ENCODE measurements around the gene SRP9. TPM values are rescaled to one million over a fixed set of nuclear protein-coding genes. Genes with fewer than 3 reads are reported as not detected.

The SRP9 gene
- total and polyA plus RNA-seq, 2 donors (not counting 1 experiment from before 2014, with no cell fraction given) = 73.4 to 117 TPM

DNA sequence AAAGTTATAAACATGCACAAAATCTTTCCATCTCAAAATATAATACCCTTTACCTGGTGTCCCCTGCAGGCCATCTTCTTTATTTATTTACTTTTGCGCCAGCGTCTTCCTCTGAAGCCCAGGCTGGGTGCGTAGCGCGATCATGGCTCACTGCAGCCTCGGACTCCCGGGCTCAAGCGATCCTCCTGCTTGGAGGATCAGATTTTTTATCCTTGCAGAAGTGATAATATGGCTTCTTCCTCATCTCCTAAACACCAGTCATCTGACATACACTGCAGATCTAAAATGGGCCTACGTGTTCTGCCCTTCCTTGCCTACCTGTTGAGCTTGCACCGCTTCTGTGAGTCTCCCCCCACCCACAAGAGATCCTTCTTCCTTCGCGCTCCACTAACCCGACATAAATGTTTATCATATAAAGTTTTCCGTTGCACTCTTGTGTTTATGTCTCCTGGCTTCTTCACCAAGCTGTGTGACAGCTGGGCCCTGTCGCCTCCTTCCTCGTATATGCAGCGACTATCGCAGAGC, 506 bp upstream of the SRP9 start:
- no peaks in the 10 kb centered on the region for H3K9me3 ChIP-seq (ENCODE audit: control extremely low read depth in 1 of 3, control insufficient read depth in 2 of 3, insufficient read depth in 1 of 3, low read length in 2 of 3)
- H3K4me1 ChIP-seq (ENCODE audit: control insufficient read depth in 2 of 2, insufficient read depth in 2 of 2, low read length in 2 of 2) = peaks cover 33 to 34% of the 10 kb centered on the region in 2 donors
- H3K9ac ChIP-seq (ENCODE audit: low read length) = peak overlapping the region; percentile 66
- DNase-seq = no peak
- no peaks in the 10 kb centered on the region for H3K27me3 Mint-ChIP-seq
- H3K4me3 Mint-ChIP-seq = no peak overlapping the region
- 14% methylated on average over 13 of the region's 18 CpGs for WGBS (ENCODE audit: insufficient coverage)
- ChIA-PET CTCF (interaction anchor here (0.9 to 2.6 kb wide), 31 partner anchors 9 to 631 kb away, joined by 3 to 32 read pairs (median 5); partner anchors contain the start of genes LBR, PARP1, PYCR2 and TMEM63A), POLR2A (interaction anchor here (0.7 to 2.3 kb wide), 10 partner anchors 33 to 307 kb away, joined by 3 to 22 read pairs (median 4); partner anchors contain the start of genes EPHX1, PYCR2 and TMEM63A)
- intact Hi-C loops (cut with micrococcal nuclease) = loop anchor here (1.0 to 10.0 kb wide), 12 partner anchors 35 to 630 kb away; partner anchors contain the start of genes EPHX1, H3-3A, LBR and PARP1
- H3K4me2 ChIP-seq (replicated peaks; ENCODE audit: low read depth, low read length, poor library complexity, severe bottlenecking) = peak overlapping the region; percentile 79
- ATAC-seq (ENCODE audit: low read depth) = peak; percentile 6
- peaks cover 16% of the 10 kb centered on the region for H3K4me1 Mint-ChIP-seq
- H3K36me3 ChIP-seq (replicated peaks in 1 of 2; ENCODE audit: control extremely low read depth in 1 of 2, control insufficient read depth in 1 of 2, extremely low read depth in 1 of 2, insufficient read depth in 2 of 2, low read length in 1 of 2) = peaks cover 0 to 16% of the 10 kb centered on the region in 2 experiments
- H3K27ac ChIP-seq (ENCODE audit: low read length in 2 of 2) = peak overlapping the region; percentile 71 to 98
- no peak overlapping the region for H3K27ac Mint-ChIP-seq
- peak overlapping the region; percentile 89 for H2AFZ ChIP-seq (ENCODE audit: insufficient read depth, low read depth, low read length, poor library complexity, severe bottlenecking)
- peaks cover 65% of the 10 kb centered on the region for H3K79me2 ChIP-seq (ENCODE audit: control insufficient read depth, insufficient read depth, low read length)
- H3K27me3 ChIP-seq (replicated peaks in 1 of 4; ENCODE audit: control extremely low read depth in 1 of 4, control insufficient read depth in 3 of 4, insufficient read depth in 4 of 4, low read length in 3 of 4) = no peaks in the 10 kb centered on the region
- H4K20me1 ChIP-seq (ENCODE audit: control insufficient read depth, insufficient read depth, low read length, poor library complexity, severe bottlenecking) = peaks cover 9% of the 10 kb centered on the region
- H3K4me3 ChIP-seq (ENCODE audit: control extremely low read depth in 1 of 5, extremely low read depth in 1 of 5, insufficient read depth in 1 of 5, low read depth in 2 of 5, low read length in 4 of 5) = peak overlapping the region; percentile 48 to 95 (median 58)
- TF ChIP-seq, protein P1, sequence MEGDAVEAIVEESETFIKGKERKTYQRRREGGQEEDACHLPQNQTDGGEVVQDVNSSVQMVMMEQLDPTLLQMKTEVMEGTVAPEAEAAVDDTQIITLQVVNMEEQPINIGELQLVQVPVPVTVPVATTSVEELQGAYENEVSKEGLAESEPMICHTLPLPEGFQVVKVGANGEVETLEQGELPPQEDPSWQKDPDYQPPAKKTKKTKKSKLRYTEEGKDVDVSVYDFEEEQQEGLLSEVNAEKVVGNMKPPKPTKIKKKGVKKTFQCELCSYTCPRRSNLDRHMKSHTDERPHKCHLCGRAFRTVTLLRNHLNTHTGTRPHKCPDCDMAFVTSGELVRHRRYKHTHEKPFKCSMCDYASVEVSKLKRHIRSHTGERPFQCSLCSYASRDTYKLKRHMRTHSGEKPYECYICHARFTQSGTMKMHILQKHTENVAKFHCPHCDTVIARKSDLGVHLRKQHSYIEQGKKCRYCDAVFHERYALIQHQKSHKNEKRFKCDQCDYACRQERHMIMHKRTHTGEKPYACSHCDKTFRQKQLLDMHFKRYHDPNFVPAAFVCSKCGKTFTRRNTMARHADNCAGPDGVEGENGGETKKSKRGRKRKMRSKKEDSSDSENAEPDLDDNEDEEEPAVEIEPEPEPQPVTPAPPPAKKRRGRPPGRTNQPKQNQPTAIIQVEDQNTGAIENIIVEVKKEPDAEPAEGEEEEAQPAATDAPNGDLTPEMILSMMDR (IDR thresholded peaks at IDR 0.05) = no peak
- no peak for TF ChIP-seq EZH2 (IDR thresholded peaks at IDR 0.05; ENCODE audit: borderline replicate concordance, insufficient read depth, low read depth, low read length, poor library complexity, severe bottlenecking)
- H3K9me3 Mint-ChIP-seq (ENCODE audit: insufficient read depth) = no peaks in the 10 kb centered on the region

DNA sequence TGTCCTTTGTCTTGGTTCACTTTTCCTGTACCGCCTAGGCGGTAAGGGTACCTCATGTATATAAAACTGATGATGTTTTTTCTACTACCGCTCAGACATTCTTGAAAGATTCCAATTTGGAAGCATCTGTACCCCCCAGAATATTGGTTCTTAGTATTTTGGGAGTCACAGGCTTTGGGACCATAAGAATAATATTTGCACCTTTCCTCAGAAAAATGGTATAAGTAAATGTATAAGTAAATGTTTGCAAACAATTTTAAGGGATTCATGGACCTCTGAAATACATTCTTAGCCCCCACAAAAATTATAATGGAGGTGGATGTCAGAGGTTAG, 677 bp downstream of the SRP9 start:
- DNase-seq (no peak), ATAC-seq (ENCODE audit: low read depth) (no peak)
- intact Hi-C loops (cut with micrococcal nuclease) = loop anchor here (1.0 to 10.0 kb wide), 8 partner anchors 34 to 629 kb away; partner anchors contain the start of genes EPHX1, H3-3A, LBR and PARP1
- TF ChIP-seq, protein P1 (IDR thresholded peaks at IDR 0.05) = no peak
- TF ChIP-seq EZH2 (IDR thresholded peaks at IDR 0.05; ENCODE audit: borderline replicate concordance, insufficient read depth, low read depth, low read length, poor library complexity, severe bottlenecking) = no peak
- H3K79me2 ChIP-seq (ENCODE audit: control insufficient read depth, insufficient read depth, low read length) = peaks cover 76% of the 10 kb centered on the region
- H3K4me2 ChIP-seq (replicated peaks; ENCODE audit: low read depth, low read length, poor library complexity, severe bottlenecking) = peak overlapping the region; percentile 79
- no peaks in the 10 kb centered on the region for H3K27me3 ChIP-seq (replicated peaks in 1 of 4; ENCODE audit: control extremely low read depth in 1 of 4, control insufficient read depth in 3 of 4, insufficient read depth in 4 of 4, low read length in 3 of 4)
- ChIA-PET POLR2A (interaction anchor here (0.6 to 2.3 kb wide), 5 partner anchors 32 to 354 kb away, joined by 3 to 22 read pairs (median 6); partner anchors contain the start of genes EPHX1 and TMEM63A), CTCF (interaction anchor here (0.5 to 2.6 kb wide), 23 partner anchors 8 to 630 kb away, joined by 3 to 32 read pairs (median 5); partner anchors contain the start of genes PARP1, PYCR2 and TMEM63A)
- H3K4me1 ChIP-seq (ENCODE audit: control insufficient read depth in 2 of 2, insufficient read depth in 2 of 2, low read length in 2 of 2) = peaks cover 33 to 40% of the 10 kb centered on the region in 2 donors
- H3K9ac ChIP-seq (ENCODE audit: low read length) = peak overlapping the region; percentile 99
- H3K36me3 ChIP-seq (replicated peaks in 1 of 2; ENCODE audit: control extremely low read depth in 1 of 2, control insufficient read depth in 1 of 2, extremely low read depth in 1 of 2, insufficient read depth in 2 of 2, low read length in 1 of 2) = peaks cover 3 to 19% of the 10 kb centered on the region in 2 experiments
- Mint-ChIP-seq H3K27ac (no peak overlapping the region), H3K4me3 (no peak overlapping the region), H3K9me3 (ENCODE audit: insufficient read depth) (no peaks in the 10 kb centered on the region), H3K4me1 (peaks cover 22% of the 10 kb centered on the region), H3K27me3 (no peaks in the 10 kb centered on the region)
- H4K20me1 ChIP-seq (ENCODE audit: control insufficient read depth, insufficient read depth, low read length, poor library complexity, severe bottlenecking) = peaks cover 17% of the 10 kb centered on the region
- peak overlapping the region; percentile 71 to 97 (median 92) for H3K4me3 ChIP-seq (ENCODE audit: control extremely low read depth in 1 of 5, extremely low read depth in 1 of 5, insufficient read depth in 1 of 5, low read depth in 2 of 5, low read length in 4 of 5)
- WGBS (ENCODE audit: insufficient coverage) = no CpG with 5 or more reads among the region's 3 CpGs
- H2AFZ ChIP-seq (ENCODE audit: insufficient read depth, low read depth, low read length, poor library complexity, severe bottlenecking) = peak overlapping the region; percentile 89
- no peaks in the 10 kb centered on the region for H3K9me3 ChIP-seq (ENCODE audit: control extremely low read depth in 1 of 3, control insufficient read depth in 2 of 3, insufficient read depth in 1 of 3, low read length in 2 of 3)
- peak overlapping the region; percentile 96 to 98 for H3K27ac ChIP-seq (ENCODE audit: low read length in 2 of 2)
